Spleen (tissue), 7 donors: ENCODE results near the gene ABHD17C.

Experiments used
- POLR2A ChIP-seq, 3 donors: fragments of 450-650 bp; IDR thresholded peaks; one replicate each; pipeline ENCODE4 v1.5.1; 2017; ENCODE audit warnings: antibody characterized with exemption in 3 of 3, mild to moderate bottlenecking in 1 of 3
- TF ChIP-seq, protein P1 (sequence below), 11 experiments: fragments of 200-600 bp in 7 of 11; fragments of 450-650 bp in 4 of 11; sonication (generic) in 4 of 11; IDR thresholded peaks in 8 of 11; conservative IDR thresholded peaks in 3 of 11; 1 replicate in 7 of 11; 2 replicates in 4 of 11; pipeline versions ENCODE4 v1.4.0 to v1.8.0; 2016 to 2021; ENCODE audit warnings: antibody characterized with exemption in 11 of 11, inconsistent platforms in 4 of 11, mild to moderate bottlenecking in 1 of 11
- donor health status: DM: no; HTN: no; CAD: no; lungs with moderate emphysema.
- donor health status: DM: no; HTN: no; CAD: no.
- donor health status: DM: no; HTN: no; CAD: no.

DNA sequence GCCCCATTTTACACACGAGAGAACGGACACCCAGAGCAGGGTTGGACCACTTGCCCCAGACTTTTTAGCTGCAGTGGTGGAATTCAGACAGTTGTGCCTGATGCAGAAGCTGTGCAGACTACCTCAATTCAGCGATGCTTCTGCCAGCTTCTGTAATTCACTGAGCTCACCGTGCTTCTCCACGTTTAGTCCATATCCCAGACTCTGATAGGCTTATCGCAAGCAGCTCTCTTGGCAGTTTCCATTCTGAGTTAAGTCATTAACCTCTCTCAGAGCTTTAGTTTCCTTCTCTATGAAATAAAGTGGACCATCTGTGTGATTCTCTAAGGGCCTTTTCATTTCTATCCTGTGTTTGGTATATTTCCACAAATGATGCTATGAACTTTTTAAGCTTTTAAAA is 37.1 kb downstream of the ABHD17C start:
- TF ChIP-seq, protein P1, sequence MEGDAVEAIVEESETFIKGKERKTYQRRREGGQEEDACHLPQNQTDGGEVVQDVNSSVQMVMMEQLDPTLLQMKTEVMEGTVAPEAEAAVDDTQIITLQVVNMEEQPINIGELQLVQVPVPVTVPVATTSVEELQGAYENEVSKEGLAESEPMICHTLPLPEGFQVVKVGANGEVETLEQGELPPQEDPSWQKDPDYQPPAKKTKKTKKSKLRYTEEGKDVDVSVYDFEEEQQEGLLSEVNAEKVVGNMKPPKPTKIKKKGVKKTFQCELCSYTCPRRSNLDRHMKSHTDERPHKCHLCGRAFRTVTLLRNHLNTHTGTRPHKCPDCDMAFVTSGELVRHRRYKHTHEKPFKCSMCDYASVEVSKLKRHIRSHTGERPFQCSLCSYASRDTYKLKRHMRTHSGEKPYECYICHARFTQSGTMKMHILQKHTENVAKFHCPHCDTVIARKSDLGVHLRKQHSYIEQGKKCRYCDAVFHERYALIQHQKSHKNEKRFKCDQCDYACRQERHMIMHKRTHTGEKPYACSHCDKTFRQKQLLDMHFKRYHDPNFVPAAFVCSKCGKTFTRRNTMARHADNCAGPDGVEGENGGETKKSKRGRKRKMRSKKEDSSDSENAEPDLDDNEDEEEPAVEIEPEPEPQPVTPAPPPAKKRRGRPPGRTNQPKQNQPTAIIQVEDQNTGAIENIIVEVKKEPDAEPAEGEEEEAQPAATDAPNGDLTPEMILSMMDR (IDR thresholded peaks at IDR 0.05 in 8 of 11, conservative IDR thresholded peaks at IDR 0.05 in 3 of 11) = no peak
- TF ChIP-seq POLR2A (IDR thresholded peaks at IDR 0.05) = no peak
